Caco-2 (cell line): Measurements from ENCODE around the gene IFIT1. TPM values are rescaled to one million over a fixed set of nuclear protein-coding genes. Genes with fewer than 3 reads are reported as not detected.

ENCODE experiments used
- BruUV-seq: library from RNA; stranded (reverse); fragments of 400-500 nt; replicated peaks from 2 replicates; lab custom pipeline; 2021; lab: Mats Ljungman, UMichigan
- CTCF ChIA-PET: fragments of 300-600 bp; sonication (Branson Sonifier 250); formaldehyde crosslinking; loops from one replicate; lab custom pipeline; 2022; ENCODE audit warnings: antibody characterized with exemption; lab: Charles Lee
- POLR2A ChIA-PET: fragments of 300-600 bp; sonication (Branson Sonifier 250); formaldehyde crosslinking; loops from one replicate; lab custom pipeline; 2022; ENCODE audit warnings: antibody characterized with exemption; lab: Charles Lee
- DNase-seq, 2 experiments: peaks; one replicate each; pipeline versions ENCODE4 v3.0.0 to v3.0.0-alpha.2; 2020 to 2022
- H3K27me3 ChIP-seq: replicated peaks from 2 replicates; pipeline ENCODE4 v1.6.0; 2011; ENCODE audit warnings: low read length; ENCODE audit not compliant: control insufficient read depth, insufficient read depth
- H3K36me3 ChIP-seq: 2 replicates; pipeline ENCODE4 v1.5.1; 2011; ENCODE audit warnings: low read length; ENCODE audit not compliant: control insufficient read depth, insufficient read depth
- H3K4me1 ChIP-seq: fragments of 250-450 bp; sonication (Bioruptor Pico); 2 replicates; pipeline ENCODE4 v1.5.1; 2020; ENCODE audit warnings: mild to moderate bottlenecking
- H3K4me3 ChIP-seq: 2 replicates; pipeline ENCODE4 v1.5.1; 2011; ENCODE audit warnings: low read depth, mild to moderate bottlenecking, control low read depth, low read length
- H3K9me3 ChIP-seq: fragments of 250-450 bp; sonication (Bioruptor Pico); 2 replicates; pipeline ENCODE4 v1.5.1; 2020; ENCODE audit warnings: mild to moderate bottlenecking, moderate library complexity
- H3K27ac Mint-ChIP-seq: one replicate; pipeline ENCODE4 v1.8.0; 2022; ENCODE audit warnings: mixed read lengths; ENCODE audit not compliant: unreplicated experiment
- H3K27me3 Mint-ChIP-seq: one replicate; pipeline ENCODE4 v1.8.0; 2022; ENCODE audit warnings: mixed read lengths; ENCODE audit not compliant: insufficient read depth, unreplicated experiment
- H3K36me3 Mint-ChIP-seq: one replicate; pipeline ENCODE4 v1.8.0; 2022; ENCODE audit warnings: mild to moderate bottlenecking, mixed read lengths; ENCODE audit not compliant: insufficient read depth, unreplicated experiment
- H3K4me1 Mint-ChIP-seq: one replicate; pipeline ENCODE4 v1.8.0; 2022; ENCODE audit warnings: low read depth, mixed read lengths; ENCODE audit not compliant: unreplicated experiment
- H3K4me3 Mint-ChIP-seq: one replicate; pipeline ENCODE4 v1.8.0; 2022; ENCODE audit warnings: mild to moderate bottlenecking, moderate library complexity, mixed read lengths; ENCODE audit not compliant: unreplicated experiment
- H3K9me3 Mint-ChIP-seq: one replicate; pipeline ENCODE4 v1.8.0; 2022; ENCODE audit warnings: mixed read lengths; ENCODE audit not compliant: unreplicated experiment
- CTCF ChIP-seq, 2 experiments: fragments of 200-600 bp in 1 of 2; IDR thresholded peaks; 1 replicate in 1 of 2; 2 replicates in 1 of 2; pipeline versions ENCODE4 v1.5.1 to v1.8.0; 2011 to 2022; ENCODE audit warnings: antibody characterized with exemption in 1 of 2, control low read depth in 1 of 2, inconsistent platforms in 1 of 2, low read depth in 1 of 2, low read length in 1 of 2, mild to moderate bottlenecking in 1 of 2, moderate library complexity in 1 of 2; ENCODE audit not compliant: insufficient read depth in 1 of 2, severe bottlenecking in 1 of 2, unreplicated experiment in 1 of 2
- intact Hi-C: fragments of 100-400 bp; cut with micrococcal nuclease; formaldehyde crosslinking; loops from one replicate; pipeline ENCODE4 v1.10.0; 2022; ENCODE audit not compliant: unreplicated experiment
- total RNA-seq: library from RNA; stranded (reverse); gene quantifications from 2 replicates; pipeline ENCODE4 v1.2.3, GENCODE V29; 2022

Gene IFIT1
- total RNA-seq, 1 experiment from 2014 or later, result 5.4 TPM

- DNase-seq, result no peak
- no peak overlapping the region for H3K4me3 Mint-ChIP-seq
- no TSS peak for BruUV-seq
- POLR2A ChIA-PET, result interaction anchor here (1.1 to 1.2 kb wide), 2 partner anchors 18 to 20 kb away, joined by 4 to 7 read pairs; no protein-coding TSS in a partner anchor
- Histone ChIP-seq H3K27me3 (no peaks in the 10 kb centered on the region), H3K4me3 (no peak overlapping the region), H3K9me3 (no peaks in the 10 kb centered on the region), H3K36me3 (no peaks in the 10 kb centered on the region), H3K4me1 (peaks cover 25% of the 10 kb centered on the region)
- no peaks in the 10 kb centered on the region for H3K9me3 Mint-ChIP-seq
- H3K36me3 Mint-ChIP-seq, result no peaks in the 10 kb centered on the region
- intact Hi-C loops, result loop anchor here (1.0 kb wide), 2 partner anchors 20 to 76 kb away; no protein-coding TSS in a partner anchor
- H3K27me3 Mint-ChIP-seq, result no peaks in the 10 kb centered on the region
- H3K27ac Mint-ChIP-seq, result no peak overlapping the region
- peaks cover 20% of the 10 kb centered on the region for H3K4me1 Mint-ChIP-seq
- CTCF ChIA-PET, result interaction anchor here (0.6 to 1.7 kb wide), 6 partner anchors 18 to 118 kb away, joined by 3 to 7 read pairs (median 4); partner anchors contain the start of genes IFIT2 and LIPA
- TF ChIP-seq CTCF (IDR thresholded peaks at IDR 0.05; ENCODE audit: insufficient read depth in 1 of 2, low read depth in 1 of 2, low read length in 1 of 2, severe bottlenecking in 1 of 2, unreplicated experiment in 1 of 2), result peak; percentile 53 to 54
These were observed 23.0 kb upstream of the IFIT1 start for GRCh38 chr10:89369156-89370105.

- Histone ChIP-seq H3K27me3 (no peaks in the 10 kb centered on the region), H3K4me1 (peaks cover 25% of the 10 kb centered on the region), H3K9me3 (no peaks in the 10 kb centered on the region), H3K4me3 (no peak overlapping the region), H3K36me3 (no peaks in the 10 kb centered on the region)
- Mint-ChIP-seq H3K36me3 (no peaks in the 10 kb centered on the region), H3K9me3 (no peaks in the 10 kb centered on the region), H3K27me3 (no peaks in the 10 kb centered on the region), H3K4me1 (peaks cover 21% of the 10 kb centered on the region), H3K27ac (no peak overlapping the region), H3K4me3 (no peak overlapping the region)
- intact Hi-C loops, result no loop called here
- no peak for DNase-seq
- ChIA-PET POLR2A (no interaction called here), CTCF (no interaction called here)
- no peak for TF ChIP-seq CTCF (IDR thresholded peaks at IDR 0.05; ENCODE audit: insufficient read depth in 1 of 2, low read depth in 1 of 2, low read length in 1 of 2, severe bottlenecking in 1 of 2, unreplicated experiment in 1 of 2)
- no TSS peak for BruUV-seq
These were observed 21.3 kb upstream of the IFIT1 start for GRCh38 chr10:89371079-89371478.

GRCh38 chr10:89371987-89372386 is 20.4 kb upstream of the IFIT1 start:
- no peak overlapping the region for H3K4me3 Mint-ChIP-seq
- no TSS peak for BruUV-seq
- no peaks in the 10 kb centered on the region for H3K9me3 Mint-ChIP-seq
- Histone ChIP-seq H3K4me1 (peaks cover 25% of the 10 kb centered on the region), H3K27me3 (no peaks in the 10 kb centered on the region), H3K36me3 (no peaks in the 10 kb centered on the region), H3K4me3 (no peak overlapping the region), H3K9me3 (no peaks in the 10 kb centered on the region)
- H3K4me1 Mint-ChIP-seq, result peaks cover 21% of the 10 kb centered on the region
- ChIA-PET POLR2A (no interaction called here), CTCF (no interaction called here)
- intact Hi-C loops, result no loop called here
- no peak overlapping the region for H3K27ac Mint-ChIP-seq
- no peaks in the 10 kb centered on the region for H3K27me3 Mint-ChIP-seq
- no peak for TF ChIP-seq CTCF (IDR thresholded peaks at IDR 0.05; ENCODE audit: insufficient read depth in 1 of 2, low read depth in 1 of 2, low read length in 1 of 2, severe bottlenecking in 1 of 2, unreplicated experiment in 1 of 2)
- DNase-seq, result no peak
- no peaks in the 10 kb centered on the region for H3K36me3 Mint-ChIP-seq
